GM23338 (cell line): ENCODE data around the gene ASPHD1. TPM values are rescaled to one million over a fixed set of nuclear protein-coding genes. Genes with fewer than 3 reads are reported as not detected.
"Not testable (repeated sequence)": the region's sequence is repeated elsewhere in the genome, so short reads cannot be mapped to it uniquely, and the experiment has no call there.

Source experiments
- ATAC-seq: fragments of 200-7000 bp; cut with Tn5 transposase; 3 replicates; pipeline ENCODE4 v1.9.1; 2020
- DNase-seq: peaks from one replicate; pipeline ENCODE4 v3.0.0-alpha.2; 2015; ENCODE audit warnings: low spot score
- H2AFZ ChIP-seq: fragments of 200-600 bp; sonication (generic); 2 replicates; pipeline ENCODE4 v1.8.0; 2016; ENCODE audit warnings: antibody characterized with exemption, mild to moderate bottlenecking, moderate library complexity
- H3F3A ChIP-seq: fragments of 200-600 bp; sonication (generic); replicated peaks from 2 replicates; pipeline ENCODE4 v1.8.0; 2017; ENCODE audit warnings: antibody characterized with exemption, mixed run types, low read depth
- H3K27ac ChIP-seq: fragments of 200-600 bp; sonication (generic); 2 replicates; pipeline ENCODE4 v1.6.1; 2016; ENCODE audit warnings: low read depth
- H3K27me3 ChIP-seq: fragments of 200-600 bp; sonication (generic); 2 replicates; pipeline ENCODE4 v1.8.0; 2016; ENCODE audit warnings: mild to moderate bottlenecking, mixed run types, moderate library complexity; ENCODE audit not compliant: insufficient read depth
- H3K36me3 ChIP-seq: fragments of 200-600 bp; sonication (generic); 2 replicates; pipeline ENCODE4 v1.8.0; 2016; ENCODE audit warnings: mild to moderate bottlenecking; ENCODE audit not compliant: insufficient read depth
- H3K4me1 ChIP-seq: fragments of 200-600 bp; sonication (generic); 2 replicates; pipeline ENCODE4 v1.8.0; 2016; ENCODE audit warnings: mild to moderate bottlenecking, moderate library complexity; ENCODE audit not compliant: insufficient read depth
- H3K4me2 ChIP-seq: fragments of 200-600 bp; sonication (generic); 2 replicates; pipeline ENCODE4 v1.7.1; 2017; ENCODE audit warnings: mixed run types
- H3K4me3 ChIP-seq: fragments of 200-600 bp; sonication (generic); 2 replicates; pipeline ENCODE4 v1.6.1; 2016; ENCODE audit warnings: mixed run types
- H3K79me2 ChIP-seq: fragments of 200-600 bp; sonication (generic); replicated peaks from 2 replicates; pipeline ENCODE4 v1.8.0; 2017; ENCODE audit warnings: mild to moderate bottlenecking; ENCODE audit not compliant: insufficient read depth
- H3K9me2 ChIP-seq: fragments of 200-600 bp; sonication (generic); 2 replicates; pipeline ENCODE4 v1.8.0; 2017; ENCODE audit not compliant: insufficient read depth
- H4K20me1 ChIP-seq: fragments of 200-600 bp; sonication (generic); replicated peaks from 2 replicates; pipeline ENCODE4 v1.8.0; 2017; ENCODE audit warnings: mild to moderate bottlenecking; ENCODE audit not compliant: insufficient read depth
- H3K27ac Mint-ChIP-seq: 2 replicates; pipeline ENCODE4 v1.8.0; 2020; ENCODE audit warnings: inconsistent platforms, mild to moderate bottlenecking, moderate library complexity, mixed read lengths
- H3K27me3 Mint-ChIP-seq: 3 replicates; pipeline ENCODE4 v1.8.0; 2022; ENCODE audit warnings: low read depth, mild to moderate bottlenecking, moderate library complexity, mixed read lengths, inconsistent platforms; ENCODE audit not compliant: insufficient read depth, poor library complexity
- H3K36me3 Mint-ChIP-seq: 3 replicates; pipeline ENCODE4 v1.8.0; 2021; ENCODE audit warnings: low read depth, mild to moderate bottlenecking, inconsistent platforms, moderate library complexity, mixed read lengths
- H3K4me1 Mint-ChIP-seq: 3 replicates; pipeline ENCODE4 v1.8.0; 2020; ENCODE audit warnings: mild to moderate bottlenecking, inconsistent platforms, mixed read lengths
- H3K4me3 Mint-ChIP-seq: 3 replicates; pipeline ENCODE4 v1.8.0; 2021; ENCODE audit warnings: moderate library complexity, mild to moderate bottlenecking, inconsistent platforms, mixed read lengths
- H3K9me3 Mint-ChIP-seq: 3 replicates; pipeline ENCODE4 v1.8.0; 2020; ENCODE audit warnings: moderate library complexity, mild to moderate bottlenecking, inconsistent platforms, mixed read lengths
- CREB1 ChIP-seq: fragments of 250-450 bp; sonication (Bioruptor Pico); IDR thresholded peaks from 2 replicates; pipeline ENCODE4 v1.5.0; 2020; ENCODE audit warnings: low read depth, mild to moderate bottlenecking, moderate library complexity
- EZH2 ChIP-seq: fragments of 200-600 bp; sonication (generic); IDR thresholded peaks from one replicate; pipeline ENCODE4 v1.8.0; 2017; ENCODE audit warnings: antibody characterized with exemption, mild to moderate bottlenecking, low read depth; ENCODE audit not compliant: unreplicated experiment
- EZH2phosphoT487 ChIP-seq: fragments of 200-600 bp; sonication (generic); IDR thresholded peaks from one replicate; pipeline ENCODE4 v1.8.1; 2018; ENCODE audit warnings: antibody characterized with exemption; ENCODE audit not compliant: unreplicated experiment
- STAT1 ChIP-seq: IDR thresholded peaks from one replicate; pipeline ENCODE4 v1.6.1; 2016; ENCODE audit warnings: antibody characterized with exemption; ENCODE audit not compliant: unreplicated experiment
- ZNF114 ChIP-seq: fragments of 250-450 bp; sonication (Bioruptor Pico); IDR thresholded peaks from 2 replicates; pipeline ENCODE4 v1.5.0; 2020; ENCODE audit warnings: mild to moderate bottlenecking, moderate library complexity
- ZNF331 ChIP-seq: fragments of 250-450 bp; sonication (Bioruptor Pico); IDR thresholded peaks from 2 replicates; pipeline ENCODE4 v1.5.0; 2020; ENCODE audit warnings: low read depth, mild to moderate bottlenecking, moderate library complexity
- polyA plus RNA-seq: library from polyadenylated mRNA; unstranded; fragments of >200 nt; fragmentation: Nextera tagmentation; extraction: Ambion mirVana; gene quantifications from 2 replicates; pipeline ENCODE4 v1.2.1, GENCODE V29; 2016
- total RNA-seq: library from RNA; depleted of rRNA; stranded (reverse); fragments of >200 nt; shearing (Covaris generic); gene quantifications from 2 replicates; pipeline ENCODE4 v1.2.3, GENCODE V29; 2014
- TF ChIP-seq, protein P1 (sequence below): IDR thresholded peaks from one replicate; pipeline ENCODE4 v1.6.1; 2018; ENCODE audit warnings: antibody characterized with exemption; ENCODE audit not compliant: unreplicated experiment

The ASPHD1 gene
- total and polyA plus RNA-seq, 2 experiments from 2014 or later: 15.5 to 20.6 TPM

DNA sequence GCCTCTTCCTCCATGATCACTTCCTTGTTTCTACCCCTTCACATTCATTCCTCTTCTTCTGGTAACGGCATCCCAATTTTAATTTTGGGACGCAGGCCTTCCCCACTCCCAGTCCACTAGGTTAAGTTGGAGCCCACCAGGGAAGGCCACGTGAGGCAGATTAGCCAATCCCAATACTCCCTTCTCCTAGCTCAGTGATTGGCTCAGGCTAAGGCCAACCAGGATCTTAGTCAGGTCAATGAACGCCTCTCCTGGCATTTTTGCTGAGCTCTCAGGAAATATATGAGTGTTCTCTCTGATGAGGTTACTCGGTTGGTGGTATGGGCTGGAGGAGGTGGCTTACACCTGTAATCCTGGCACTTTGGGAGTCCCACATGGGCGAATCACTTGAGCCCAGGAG lies 16.3 kb upstream of the ASPHD1 start:
- H3K27ac Mint-ChIP-seq: no peak overlapping the region; the same call in 1 of the 2 replicates
- H3K4me1 Mint-ChIP-seq: no peaks in the 10 kb centered on the region
- Histone ChIP-seq H4K20me1 (no peaks in the 10 kb centered on the region; the same call in 1 of the 2 replicates), H3K4me1 (no peaks in the 10 kb centered on the region), H3K36me3 (peaks cover 5% of the 10 kb centered on the region; the same call in 1 of the 2 replicates), H3K4me2 (no peak overlapping the region), H2AFZ (no peak overlapping the region), H3K27ac (no peak overlapping the region), H3K27me3 (no peaks in the 10 kb centered on the region), H3K9me2 (no peaks in the 10 kb centered on the region), H3K79me2 (no peaks in the 10 kb centered on the region), H3K4me3 (no peak overlapping the region), H3F3A (no peaks in the 10 kb centered on the region)
- no peak overlapping the region for H3K4me3 Mint-ChIP-seq
- peaks cover 26% of the 10 kb centered on the region for H3K36me3 Mint-ChIP-seq
- TF ChIP-seq CREB1 (CRISPR knock-in tag) (no peak), STAT1 (no peak), ZNF331 (CRISPR knock-in tag) (no peak), EZH2 (no peak), EZH2phosphoT487 (no peak), ZNF114 (CRISPR knock-in tag) (no peak)
- TF ChIP-seq, protein P1, sequence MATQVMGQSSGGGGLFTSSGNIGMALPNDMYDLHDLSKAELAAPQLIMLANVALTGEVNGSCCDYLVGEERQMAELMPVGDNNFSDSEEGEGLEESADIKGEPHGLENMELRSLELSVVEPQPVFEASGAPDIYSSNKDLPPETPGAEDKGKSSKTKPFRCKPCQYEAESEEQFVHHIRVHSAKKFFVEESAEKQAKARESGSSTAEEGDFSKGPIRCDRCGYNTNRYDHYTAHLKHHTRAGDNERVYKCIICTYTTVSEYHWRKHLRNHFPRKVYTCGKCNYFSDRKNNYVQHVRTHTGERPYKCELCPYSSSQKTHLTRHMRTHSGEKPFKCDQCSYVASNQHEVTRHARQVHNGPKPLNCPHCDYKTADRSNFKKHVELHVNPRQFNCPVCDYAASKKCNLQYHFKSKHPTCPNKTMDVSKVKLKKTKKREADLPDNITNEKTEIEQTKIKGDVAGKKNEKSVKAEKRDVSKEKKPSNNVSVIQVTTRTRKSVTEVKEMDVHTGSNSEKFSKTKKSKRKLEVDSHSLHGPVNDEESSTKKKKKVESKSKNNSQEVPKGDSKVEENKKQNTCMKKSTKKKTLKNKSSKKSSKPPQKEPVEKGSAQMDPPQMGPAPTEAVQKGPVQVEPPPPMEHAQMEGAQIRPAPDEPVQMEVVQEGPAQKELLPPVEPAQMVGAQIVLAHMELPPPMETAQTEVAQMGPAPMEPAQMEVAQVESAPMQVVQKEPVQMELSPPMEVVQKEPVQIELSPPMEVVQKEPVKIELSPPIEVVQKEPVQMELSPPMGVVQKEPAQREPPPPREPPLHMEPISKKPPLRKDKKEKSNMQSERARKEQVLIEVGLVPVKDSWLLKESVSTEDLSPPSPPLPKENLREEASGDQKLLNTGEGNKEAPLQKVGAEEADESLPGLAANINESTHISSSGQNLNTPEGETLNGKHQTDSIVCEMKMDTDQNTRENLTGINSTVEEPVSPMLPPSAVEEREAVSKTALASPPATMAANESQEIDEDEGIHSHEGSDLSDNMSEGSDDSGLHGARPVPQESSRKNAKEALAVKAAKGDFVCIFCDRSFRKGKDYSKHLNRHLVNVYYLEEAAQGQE: no peak
- peaks cover 1% of the 10 kb centered on the region for H3K27me3 Mint-ChIP-seq
- no peak; the same call in 2 of the 3 replicates for ATAC-seq
- H3K9me3 Mint-ChIP-seq: no peaks in the 10 kb centered on the region
- no peak for DNase-seq

DNA sequence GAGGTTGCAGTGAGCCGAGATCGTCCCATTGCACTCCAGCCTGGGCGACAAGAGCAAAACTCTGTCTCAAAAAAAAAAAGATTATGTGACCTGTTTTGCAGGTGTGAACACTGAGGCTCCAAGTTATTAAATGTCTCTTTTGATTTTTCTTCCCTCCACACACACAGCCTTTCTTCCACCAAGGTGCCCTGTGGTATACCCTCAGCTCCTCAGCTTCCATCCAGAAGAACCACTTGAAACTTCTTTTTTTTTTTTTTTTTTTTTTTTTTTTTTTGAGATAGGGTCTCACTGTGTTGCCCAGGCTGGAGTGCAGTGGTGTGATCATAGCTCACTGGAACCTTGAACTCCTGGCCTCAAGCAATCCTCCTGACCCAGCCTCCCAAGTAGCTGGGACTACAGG lies 10.9 kb upstream of the ASPHD1 start:
- not testable (repeated sequence) for H3F3A ChIP-seq, H3K4me1 ChIP-seq, H3K4me1 Mint-ChIP-seq, H2AFZ ChIP-seq, DNase-seq, H3K27me3 Mint-ChIP-seq, H3K27ac Mint-ChIP-seq, H3K79me2 ChIP-seq, H3K4me2 ChIP-seq, H3K27ac ChIP-seq, ATAC-seq, H3K27me3 ChIP-seq, H3K36me3 ChIP-seq, H3K9me2 ChIP-seq, H4K20me1 ChIP-seq, H3K9me3 Mint-ChIP-seq, H3K4me3 Mint-ChIP-seq, H3K4me3 ChIP-seq
- H3K36me3 Mint-ChIP-seq: peaks cover 11% of the 10 kb centered on the region
